HG03439 (cell line): ENCODE data around the gene BTBD2.
"Not testable (repeated sequence)": the region's sequence is repeated elsewhere in the genome, so short reads cannot be mapped to it uniquely, and the experiment has no call there.

Source experiments
- ATAC-seq: cut with Tn5 transposase; IDR thresholded peaks from one replicate; pipeline ENCODE4 v1.9.1; 2021; ENCODE audit warnings: mild to moderate bottlenecking, moderate library complexity; ENCODE audit not compliant: unreplicated experiment

The BTBD2 gene

GRCh38 chr19:2040647-2041432, 25.3 kb upstream of the BTBD2 start:
- no peak for ATAC-seq

- ATAC-seq, result no peak
Measured at GRCh38 chr19:2039959-2040646, 24.6 kb upstream of the BTBD2 start.

- no peak for ATAC-seq
Measured at GRCh38 chr19:2039089-2039958, 23.8 kb upstream of the BTBD2 start.

- no peak for ATAC-seq
Measured at GRCh38 chr19:2038284-2039088, 23.0 kb upstream of the BTBD2 start.

GRCh38 chr19:2037651-2038255, 22.2 kb upstream of the BTBD2 start:
- no peak for ATAC-seq

- no peak for ATAC-seq
Measured at GRCh38 chr19:2036424-2036823, 20.9 kb upstream of the BTBD2 start.

GRCh38 chr19:2035590-2035991, 20.1 kb upstream of the BTBD2 start:
- no peak for ATAC-seq

- no peak for ATAC-seq
Measured at GRCh38 chr19:2034729-2035589, 19.4 kb upstream of the BTBD2 start.

GRCh38 chr19:2034253-2034652, 18.7 kb upstream of the BTBD2 start:
- ATAC-seq, result not testable (repeated sequence)

GRCh38 chr19:2033825-2034159, 18.3 kb upstream of the BTBD2 start:
- no peak for ATAC-seq

GRCh38 chr19:2033115-2033824, 17.8 kb upstream of the BTBD2 start:
- no peak for ATAC-seq

- no peak for ATAC-seq
Measured at GRCh38 chr19:2032296-2032941, 16.9 kb upstream of the BTBD2 start.

GRCh38 chr19:2027361-2027760, 11.8 kb upstream of the BTBD2 start:
- ATAC-seq, result no peak

- no peak for ATAC-seq
Measured at GRCh38 chr19:2026770-2027169, 11.3 kb upstream of the BTBD2 start.

- ATAC-seq, result no peak
Measured at GRCh38 chr19:2022289-2022688, 6.8 kb upstream of the BTBD2 start.

- ATAC-seq, result no peak
Measured at GRCh38 chr19:2021453-2022140, 6.1 kb upstream of the BTBD2 start.

GRCh38 chr19:2018752-2019151, 3.2 kb upstream of the BTBD2 start:
- no peak for ATAC-seq
